ENCODE results near the gene ARRDC4.

DNA sequence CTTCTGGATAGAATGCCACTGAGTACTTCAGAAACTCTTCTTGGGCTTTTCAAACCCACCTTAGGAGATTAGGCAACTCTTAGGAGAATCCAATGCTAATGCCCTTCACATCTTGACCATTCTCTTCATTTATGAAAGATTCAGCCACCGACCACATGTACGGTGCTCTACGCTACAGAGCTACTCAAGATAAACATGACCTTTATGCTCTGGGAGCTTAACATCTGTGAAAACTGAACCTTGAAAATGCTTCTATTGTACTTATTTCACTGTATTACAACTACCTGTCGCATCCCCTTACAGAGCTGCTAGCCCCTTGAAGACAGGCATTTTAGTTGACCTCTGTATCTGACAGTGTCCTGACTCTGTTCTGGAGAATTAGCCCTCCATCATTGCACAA lies 19.5 kb upstream of the ARRDC4 start:
- TF ChIP-seq, protein P1, sequence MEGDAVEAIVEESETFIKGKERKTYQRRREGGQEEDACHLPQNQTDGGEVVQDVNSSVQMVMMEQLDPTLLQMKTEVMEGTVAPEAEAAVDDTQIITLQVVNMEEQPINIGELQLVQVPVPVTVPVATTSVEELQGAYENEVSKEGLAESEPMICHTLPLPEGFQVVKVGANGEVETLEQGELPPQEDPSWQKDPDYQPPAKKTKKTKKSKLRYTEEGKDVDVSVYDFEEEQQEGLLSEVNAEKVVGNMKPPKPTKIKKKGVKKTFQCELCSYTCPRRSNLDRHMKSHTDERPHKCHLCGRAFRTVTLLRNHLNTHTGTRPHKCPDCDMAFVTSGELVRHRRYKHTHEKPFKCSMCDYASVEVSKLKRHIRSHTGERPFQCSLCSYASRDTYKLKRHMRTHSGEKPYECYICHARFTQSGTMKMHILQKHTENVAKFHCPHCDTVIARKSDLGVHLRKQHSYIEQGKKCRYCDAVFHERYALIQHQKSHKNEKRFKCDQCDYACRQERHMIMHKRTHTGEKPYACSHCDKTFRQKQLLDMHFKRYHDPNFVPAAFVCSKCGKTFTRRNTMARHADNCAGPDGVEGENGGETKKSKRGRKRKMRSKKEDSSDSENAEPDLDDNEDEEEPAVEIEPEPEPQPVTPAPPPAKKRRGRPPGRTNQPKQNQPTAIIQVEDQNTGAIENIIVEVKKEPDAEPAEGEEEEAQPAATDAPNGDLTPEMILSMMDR (IDR thresholded peaks at IDR 0.05; ENCODE audit: poor library complexity): no peak
- no peak for TF ChIP-seq EZH2phosphoT487 (IDR thresholded peaks at IDR 0.05; ENCODE audit: low read depth, severe bottlenecking, unreplicated experiment)
- no peak for TF ChIP-seq EZH2 (IDR thresholded peaks at IDR 0.05; ENCODE audit: borderline replicate concordance)

Measured in hepatocyte (in vitro differentiated cells).